GOT3 (cell line): ENCODE measurements around the gene CDADC1.
"Not testable (repeated sequence)": the region's sequence is repeated elsewhere in the genome, so short reads cannot be mapped to it uniquely, and the experiment has no call there.

Experiments used
- DNase-seq: peaks from one replicate; lab custom pipeline; 2025; ENCODE audit warnings: mixed read lengths; lab: John Stamatoyannopoulos, UW

Gene CDADC1

DNA sequence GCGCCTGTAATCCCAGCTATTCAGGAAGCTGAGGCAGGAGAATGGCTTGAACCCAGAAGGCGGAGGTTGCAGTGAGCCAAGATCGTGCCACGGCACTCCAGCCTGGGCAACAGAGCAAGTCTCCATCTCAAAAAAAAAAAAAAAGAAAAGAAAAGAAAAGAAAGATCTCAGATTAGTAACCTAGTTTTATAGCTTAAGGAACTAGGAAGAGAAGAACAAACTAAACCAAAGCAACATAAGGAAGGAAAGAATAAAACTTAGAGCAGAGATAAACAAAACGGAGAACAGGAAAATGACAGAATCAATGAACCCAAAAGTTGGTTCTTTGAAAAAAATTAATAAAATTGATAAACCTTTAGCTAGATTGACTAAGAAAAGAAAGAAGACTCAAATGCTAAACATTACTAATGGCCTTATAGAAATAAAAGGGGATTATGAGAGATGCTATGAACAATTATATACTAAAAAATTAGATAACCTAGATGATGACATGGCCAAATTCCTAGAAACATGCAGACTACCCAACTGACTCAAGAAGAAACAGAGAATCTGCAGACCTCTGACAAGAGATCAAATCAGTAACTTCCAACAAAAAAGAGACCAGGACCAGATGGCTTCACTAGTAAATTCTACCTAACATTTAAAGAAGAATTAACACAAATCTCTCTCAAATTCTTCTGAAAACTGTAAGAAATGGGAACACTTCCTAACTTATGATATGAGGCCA lies 68.2 kb downstream of the CDADC1 start:
- DNase-seq = no peak

DNA sequence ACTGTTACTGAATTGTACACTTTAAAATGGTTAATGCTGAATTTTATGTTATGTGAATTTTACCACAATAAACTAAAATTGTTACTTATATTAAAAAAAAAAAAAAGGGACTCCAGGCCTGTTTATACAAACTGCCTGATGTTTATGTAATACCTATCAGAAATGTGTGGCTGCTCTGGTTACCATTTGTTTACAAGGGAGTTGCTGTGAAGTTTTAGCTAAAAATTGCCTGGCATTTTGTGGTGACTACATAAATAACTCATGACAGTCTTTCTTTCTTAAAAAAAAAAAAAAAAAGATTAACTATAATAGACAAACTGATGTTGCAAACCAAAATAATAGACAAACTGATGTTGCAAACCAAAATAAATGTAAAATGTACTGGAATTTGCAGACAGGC lies 71.8 kb downstream of the CDADC1 start:
- no peak for DNase-seq

DNA sequence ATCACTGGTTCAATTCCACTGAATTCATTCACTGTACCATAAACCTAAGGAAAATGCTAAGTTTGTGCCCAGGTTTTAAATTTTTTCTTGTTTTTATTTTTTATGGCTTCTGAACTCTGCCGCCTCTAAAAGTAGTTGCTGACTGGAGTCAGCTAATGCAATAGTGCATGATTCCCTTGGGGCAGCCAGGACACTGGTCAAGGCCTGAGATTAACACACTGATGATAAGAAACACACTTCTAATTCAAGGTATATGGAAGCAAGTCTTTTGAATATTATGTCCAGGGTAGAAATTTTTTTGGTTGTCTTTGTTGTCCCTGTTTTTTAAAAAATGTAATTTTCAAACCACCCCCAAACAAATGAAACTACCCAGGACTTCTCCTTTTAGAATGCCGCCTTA lies 72.2 kb downstream of the CDADC1 start:
- no peak for DNase-seq

DNA sequence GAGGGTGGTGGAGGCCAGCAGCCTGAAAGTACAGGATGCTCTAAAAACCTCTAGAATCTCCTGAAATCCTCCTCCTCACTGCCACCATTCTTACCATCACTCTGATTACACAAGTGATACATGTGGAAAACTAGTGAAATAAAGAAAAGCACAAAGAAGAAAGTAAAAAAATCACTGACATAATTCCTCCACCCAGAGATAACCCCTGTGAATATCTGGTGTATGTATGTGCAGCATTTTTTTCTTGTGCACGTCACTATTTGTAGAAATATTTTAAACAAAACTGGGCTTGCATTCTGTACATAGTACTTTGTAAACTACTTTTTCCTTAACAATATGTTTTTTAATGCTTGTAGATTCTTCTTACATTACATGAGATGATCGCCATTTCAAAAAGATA lies 73.2 kb downstream of the CDADC1 start:
- DNase-seq = no peak

DNA sequence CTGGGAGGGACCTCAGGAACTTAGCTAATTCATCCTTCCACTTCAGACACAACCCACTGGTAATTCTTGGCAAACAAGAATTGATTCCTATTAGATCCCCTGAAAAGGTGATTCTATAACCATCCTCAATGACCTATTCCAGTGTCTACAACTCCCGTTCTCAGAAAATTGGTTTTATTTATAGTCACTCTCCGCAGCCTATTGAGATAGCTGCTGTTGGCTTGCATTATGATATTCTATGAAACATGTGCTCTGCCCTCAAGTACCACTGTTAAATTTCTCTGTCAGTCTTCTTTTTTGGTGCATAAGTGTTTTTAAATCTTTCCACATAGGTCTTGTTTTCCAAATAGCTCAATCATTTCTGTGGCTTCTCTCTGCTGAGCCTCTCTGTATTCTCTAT lies 75.0 kb downstream of the CDADC1 start:
- DNase-seq = no peak

- no peak for DNase-seq
Measured at GRCh38 chr13:49323344-49323743, 75.6 kb downstream of the CDADC1 start.

DNA sequence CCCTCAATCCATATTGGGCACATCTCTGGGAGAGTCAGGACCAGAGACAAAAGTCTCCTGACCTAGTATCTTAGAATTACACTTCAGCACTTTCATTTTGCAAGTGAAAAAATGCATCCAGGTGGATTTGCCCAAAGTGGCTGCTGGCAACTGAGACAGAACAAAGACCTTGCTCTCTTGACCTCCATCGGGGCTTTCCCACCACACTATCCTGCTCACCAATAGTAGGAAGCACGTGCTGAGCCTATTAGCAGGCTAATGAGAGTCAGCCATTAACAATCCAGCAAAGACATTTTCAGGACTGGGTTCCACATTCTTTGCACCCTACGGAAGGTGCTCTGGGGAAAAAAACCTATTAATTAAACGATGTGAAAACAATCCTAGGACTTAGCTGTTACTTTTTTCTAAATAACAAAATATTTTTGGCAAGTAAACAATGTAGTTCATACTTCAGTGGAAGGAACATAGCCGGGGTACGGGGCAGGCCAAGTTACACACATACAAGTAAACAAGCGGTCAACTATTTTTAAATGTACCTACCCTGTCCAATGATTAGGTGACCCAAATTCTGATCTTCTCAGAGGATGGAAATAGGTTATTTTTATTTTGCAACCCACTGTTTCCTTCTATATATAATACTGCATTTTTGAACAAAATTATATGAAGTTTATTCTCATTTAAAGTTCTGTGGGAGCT lies 78.6 kb downstream of the CDADC1 start:
- no peak for DNase-seq

- not testable (repeated sequence) for DNase-seq
Measured at GRCh38 chr13:49327145-49327544, 79.4 kb downstream of the CDADC1 start.

- no peak for DNase-seq
Measured at GRCh38 chr13:49329831-49330545, 82.3 kb downstream of the CDADC1 start.

GRCh38 chr13:49330546-49330864 lies 82.8 kb downstream of the CDADC1 start:
- DNase-seq = no peak

- DNase-seq = no peak
Measured at GRCh38 chr13:49336655-49337054, 88.9 kb downstream of the CDADC1 start.

GRCh38 chr13:49340161-49340560 lies 92.4 kb downstream of the CDADC1 start:
- DNase-seq = no peak

DNA sequence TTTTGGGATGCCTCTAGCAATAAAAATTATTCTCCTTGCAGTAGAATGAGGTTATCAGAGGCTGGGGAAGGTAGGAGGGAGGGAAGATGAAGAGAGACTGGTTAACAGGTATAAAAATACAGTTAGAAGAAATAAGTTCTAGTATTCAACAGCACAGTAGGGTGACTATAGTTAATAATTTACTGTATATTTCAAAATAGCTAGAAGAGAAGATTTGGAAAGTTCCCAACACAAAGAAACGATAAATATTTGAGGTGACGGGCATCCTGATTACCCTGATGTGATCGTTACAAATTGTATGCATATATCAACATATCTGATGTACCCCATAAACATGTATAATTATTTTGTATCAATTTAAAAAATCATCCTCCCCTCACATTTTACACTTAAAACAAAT lies 93.8 kb downstream of the CDADC1 start:
- DNase-seq = no peak

GRCh38 chr13:49341941-49342340 lies 94.2 kb downstream of the CDADC1 start:
- no peak for DNase-seq

GRCh38 chr13:49342454-49342853 lies 94.7 kb downstream of the CDADC1 start:
- DNase-seq = no peak
